Fibroblast of lung (primary cell): ENCODE data around the gene FLNA. TPM values are rescaled to one million over a fixed set of nuclear protein-coding genes. Genes with fewer than 3 reads are reported as not detected.
"Not testable (repeated sequence)": the region's sequence is repeated elsewhere in the genome, so short reads cannot be mapped to it uniquely, and the experiment has no call there.

Experiments used
- DNase-seq, 2 donors: peaks; one replicate each; pipeline versions ENCODE4 v3.0.0 to v3.0.0-alpha.2; 2010; ENCODE audit warnings: low read depth in 2 of 2
- H2AFZ ChIP-seq: 2 replicates; pipeline ENCODE4 v1.5.1; 2012; ENCODE audit warnings: low read length, control low read depth, inconsistent platforms
- H3K27ac ChIP-seq: 2 replicates; pipeline ENCODE4 v1.5.1; 2011; ENCODE audit warnings: low read length, control low read depth; ENCODE audit not compliant: insufficient read depth
- H3K27me3 ChIP-seq: 2 replicates; pipeline ENCODE4 v1.5.1; 2011; ENCODE audit warnings: mild to moderate bottlenecking, low read length; ENCODE audit not compliant: control insufficient read depth, insufficient read depth
- H3K36me3 ChIP-seq: 2 replicates; pipeline ENCODE4 v1.5.1; 2011; ENCODE audit warnings: low read length; ENCODE audit not compliant: control insufficient read depth, insufficient read depth
- H3K4me1 ChIP-seq: 2 replicates; pipeline ENCODE4 v1.5.1; 2011; ENCODE audit warnings: low read length; ENCODE audit not compliant: control insufficient read depth, insufficient read depth; ENCODE audit errors: extremely low read depth
- H3K4me2 ChIP-seq: 2 replicates; pipeline ENCODE4 v1.5.1; 2011; ENCODE audit warnings: low read length, control low read depth; ENCODE audit not compliant: insufficient read depth; ENCODE audit errors: extremely low read depth
- H3K4me3 ChIP-seq, 4 experiments: fragments of 200-600 bp in 1 of 4; sonication (generic) in 1 of 4; replicated peaks in 1 of 4; 2 replicates each; pipeline ENCODE4 v1.5.1; 2011 to 2016; ENCODE audit warnings: low read length in 4 of 4, low read depth in 3 of 4, mild to moderate bottlenecking in 3 of 4, control low read depth in 2 of 4, inconsistent platforms in 1 of 4, mixed read lengths in 1 of 4; ENCODE audit not compliant: insufficient read depth in 1 of 4; ENCODE audit errors: control extremely low read depth in 1 of 4
- H3K79me2 ChIP-seq: 2 replicates; pipeline ENCODE4 v1.5.1; 2012; ENCODE audit warnings: mild to moderate bottlenecking, low read length, inconsistent platforms; ENCODE audit not compliant: control insufficient read depth, insufficient read depth
- H3K9ac ChIP-seq: 2 replicates; pipeline ENCODE4 v1.5.1; 2011; ENCODE audit warnings: mild to moderate bottlenecking, low read length, control low read depth; ENCODE audit not compliant: insufficient read depth
- H3K9me3 ChIP-seq: 2 replicates; pipeline ENCODE4 v1.5.1; 2012; ENCODE audit warnings: low read depth, low read length; ENCODE audit not compliant: control insufficient read depth, insufficient read depth
- H4K20me1 ChIP-seq: 2 replicates; pipeline ENCODE4 v1.5.1; 2011; ENCODE audit warnings: low read length; ENCODE audit not compliant: control insufficient read depth, insufficient read depth; ENCODE audit errors: extremely low read depth
- EZH2 ChIP-seq: IDR thresholded peaks from 2 replicates; pipeline ENCODE4 v1.5.1; 2012; ENCODE audit warnings: low read length, control low read depth, mild to moderate bottlenecking; ENCODE audit errors: missing control alignments
- polyA plus RNA-seq, 2 donors: library from polyadenylated mRNA; depleted of rRNA in 1 of 2; stranded (reverse) in 1 of 2; unstranded in 1 of 2; fragments of >200 nt; gene quantifications; 2 replicates each; pipeline ENCODE4 v1.2.1, GENCODE V29; 2011 to 2012; ENCODE audit warnings: missing spikeins in 1 of 2
- total RNA-seq: library from RNA; depleted of rRNA; stranded (reverse); fragments of >200 nt; gene quantifications from 2 replicates; pipeline ENCODE4 v1.2.1, GENCODE V29; 2014
- TF ChIP-seq, protein P1 (sequence below), 2 donors: IDR thresholded peaks in 1 of 2; conservative IDR thresholded peaks in 1 of 2; 1 replicate in 1 of 2; 2 replicates in 1 of 2; pipeline ENCODE4 v1.5.1; 2011 to 2012; ENCODE audit warnings: low read length in 2 of 2, control low read depth in 1 of 2, inconsistent platforms in 1 of 2, low read depth in 1 of 2, mild to moderate bottlenecking in 1 of 2

The FLNA gene
- total and polyA plus RNA-seq, 2 donors (not counting 1 experiment from before 2014, with no cell fraction given): 799 to 2,728 TPM

DNA sequence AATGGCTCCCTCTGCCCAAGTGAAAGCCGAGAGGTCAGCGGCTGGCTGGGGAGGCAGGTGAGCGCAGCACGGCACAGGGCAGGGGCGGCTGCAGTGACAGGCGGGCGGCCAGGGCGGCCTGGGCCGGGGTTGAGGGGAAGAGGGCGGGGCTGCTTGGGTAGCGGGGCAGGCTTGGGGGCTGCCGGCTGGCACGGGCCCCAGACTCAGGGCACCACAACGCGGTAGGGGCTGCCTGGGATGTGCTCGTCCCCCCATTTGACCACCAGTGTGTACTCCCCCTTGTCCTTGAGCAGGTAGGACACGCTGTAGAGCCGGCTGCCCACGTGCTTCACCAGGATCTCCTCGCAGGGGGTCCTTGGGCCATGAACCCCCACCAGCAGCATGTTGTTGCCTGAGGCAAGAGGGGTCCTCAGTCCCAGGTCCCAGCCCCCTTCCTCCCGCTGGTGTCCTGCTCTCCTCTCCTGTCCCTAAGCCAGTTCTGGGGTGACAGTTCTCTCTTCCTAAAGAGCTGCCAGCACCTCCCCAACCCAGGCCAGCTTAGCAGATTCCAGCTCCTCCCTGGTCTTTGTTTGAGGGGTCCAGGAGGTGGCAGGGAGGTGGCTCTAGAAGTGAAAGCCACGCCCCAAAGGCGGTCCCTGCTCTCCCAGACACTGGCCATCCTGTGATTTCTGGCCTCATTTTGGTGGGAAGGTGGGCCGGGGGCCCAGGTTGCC lies 25.6 kb downstream of the FLNA start:
- no peak for DNase-seq
- H3K9me3 ChIP-seq: no peaks in the 10 kb centered on the region
- no peak overlapping the region for H3K27ac ChIP-seq
- H3K27me3 ChIP-seq: no peaks in the 10 kb centered on the region
- no peak overlapping the region for H3K9ac ChIP-seq
- H4K20me1 ChIP-seq: no peaks in the 10 kb centered on the region
- no peak overlapping the region for H3K4me2 ChIP-seq
- peaks cover 3% of the 10 kb centered on the region for H3K79me2 ChIP-seq
- peaks cover 42% of the 10 kb centered on the region for H3K36me3 ChIP-seq
- H3K4me3 ChIP-seq: no peak overlapping the region
- TF ChIP-seq EZH2: no peak
- TF ChIP-seq, protein P1, sequence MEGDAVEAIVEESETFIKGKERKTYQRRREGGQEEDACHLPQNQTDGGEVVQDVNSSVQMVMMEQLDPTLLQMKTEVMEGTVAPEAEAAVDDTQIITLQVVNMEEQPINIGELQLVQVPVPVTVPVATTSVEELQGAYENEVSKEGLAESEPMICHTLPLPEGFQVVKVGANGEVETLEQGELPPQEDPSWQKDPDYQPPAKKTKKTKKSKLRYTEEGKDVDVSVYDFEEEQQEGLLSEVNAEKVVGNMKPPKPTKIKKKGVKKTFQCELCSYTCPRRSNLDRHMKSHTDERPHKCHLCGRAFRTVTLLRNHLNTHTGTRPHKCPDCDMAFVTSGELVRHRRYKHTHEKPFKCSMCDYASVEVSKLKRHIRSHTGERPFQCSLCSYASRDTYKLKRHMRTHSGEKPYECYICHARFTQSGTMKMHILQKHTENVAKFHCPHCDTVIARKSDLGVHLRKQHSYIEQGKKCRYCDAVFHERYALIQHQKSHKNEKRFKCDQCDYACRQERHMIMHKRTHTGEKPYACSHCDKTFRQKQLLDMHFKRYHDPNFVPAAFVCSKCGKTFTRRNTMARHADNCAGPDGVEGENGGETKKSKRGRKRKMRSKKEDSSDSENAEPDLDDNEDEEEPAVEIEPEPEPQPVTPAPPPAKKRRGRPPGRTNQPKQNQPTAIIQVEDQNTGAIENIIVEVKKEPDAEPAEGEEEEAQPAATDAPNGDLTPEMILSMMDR (conservative IDR thresholded peaks at IDR 0.05 in 1 of 2, IDR thresholded peaks at IDR 0.05 in 1 of 2; ENCODE audit: low read depth in 1 of 2, low read length in 2 of 2): no peak
- H2AFZ ChIP-seq: no peak overlapping the region
- H3K4me1 ChIP-seq: no peaks in the 10 kb centered on the region

DNA sequence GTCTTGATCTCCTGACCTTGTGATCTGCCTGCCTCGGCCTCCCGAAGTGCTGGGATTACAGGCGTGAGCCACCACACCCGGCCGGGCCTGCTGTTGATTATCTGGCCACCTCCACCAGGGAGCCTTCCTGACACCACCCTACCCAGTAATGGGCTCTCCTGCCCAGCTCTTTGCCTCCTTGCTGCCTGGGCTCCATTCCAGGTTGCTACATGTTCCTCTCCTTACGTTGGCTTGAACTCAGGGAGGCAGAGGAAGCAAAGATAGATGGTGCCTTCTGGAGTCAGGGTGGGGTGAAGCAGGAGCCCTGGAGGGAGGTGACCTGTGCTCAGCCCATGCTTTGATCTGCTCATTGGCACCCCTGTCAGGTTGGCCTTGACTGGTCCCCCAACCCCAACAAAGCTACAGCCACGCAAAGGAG lies 26.3 kb downstream of the FLNA start:
- no peak for TF ChIP-seq EZH2
- TF ChIP-seq, protein P1 (conservative IDR thresholded peaks at IDR 0.05 in 1 of 2, IDR thresholded peaks at IDR 0.05 in 1 of 2; ENCODE audit: low read depth in 1 of 2, low read length in 2 of 2): no peak
- Histone ChIP-seq H3K9ac (no peak overlapping the region), H3K4me1 (no peaks in the 10 kb centered on the region), H3K4me2 (no peak overlapping the region), H3K27me3 (no peaks in the 10 kb centered on the region), H2AFZ (no peak overlapping the region), H3K4me3 (no peak overlapping the region), H4K20me1 (no peaks in the 10 kb centered on the region), H3K27ac (no peak overlapping the region), H3K9me3 (no peaks in the 10 kb centered on the region), H3K79me2 (no peaks in the 10 kb centered on the region), H3K36me3 (peaks cover 35% of the 10 kb centered on the region)
- DNase-seq: peak in 1 of 2 donors; percentile 37

DNA sequence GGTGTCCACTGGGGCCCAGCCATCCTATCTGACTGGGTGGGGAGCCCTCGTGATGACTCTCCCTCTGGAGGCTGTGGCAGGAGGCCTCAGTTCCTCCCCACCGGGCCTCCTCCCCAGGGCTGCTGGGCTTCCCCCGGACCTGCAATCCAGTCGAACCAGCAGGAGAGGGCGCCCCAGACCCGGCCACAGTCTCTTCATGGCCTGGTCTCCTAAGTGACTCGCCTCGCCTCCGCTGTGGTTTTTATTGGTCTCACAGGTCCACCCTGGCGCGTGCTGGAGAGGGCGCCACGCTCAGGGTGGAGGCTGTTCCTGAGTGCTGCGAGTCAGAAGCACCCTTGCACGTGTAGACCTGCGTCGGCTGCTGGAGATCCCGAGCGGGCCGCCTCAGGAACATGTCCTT lies 30.8 kb downstream of the FLNA start:
- not testable (repeated sequence) for H3K36me3 ChIP-seq, H3K4me1 ChIP-seq, H2AFZ ChIP-seq, H4K20me1 ChIP-seq, H3K9ac ChIP-seq, H3K27ac ChIP-seq, DNase-seq, H3K27me3 ChIP-seq, H3K4me2 ChIP-seq, H3K4me3 ChIP-seq, H3K79me2 ChIP-seq, H3K9me3 ChIP-seq

DNA sequence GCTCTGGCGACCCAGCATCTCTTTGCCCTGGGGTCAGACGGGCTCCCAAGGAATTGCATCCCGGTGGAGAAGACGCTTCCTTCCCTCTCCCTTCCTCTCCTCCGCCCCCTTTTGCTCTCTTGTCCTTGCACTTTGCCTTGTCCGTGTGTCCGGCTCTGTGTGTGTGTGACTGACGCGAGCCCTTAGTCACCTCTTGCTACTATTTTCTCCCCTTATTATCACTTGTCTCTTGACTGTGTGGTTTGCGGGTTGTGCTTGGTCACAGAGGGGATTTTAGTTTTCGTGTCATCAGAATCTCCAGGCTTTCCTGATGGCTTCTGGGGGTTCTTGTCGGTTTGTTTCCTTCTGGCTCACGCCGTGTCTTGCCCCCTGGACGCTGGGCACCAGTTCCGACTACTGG lies 31.4 kb downstream of the FLNA start:
- H3K27ac ChIP-seq, H2AFZ ChIP-seq, H3K36me3 ChIP-seq, H3K79me2 ChIP-seq, DNase-seq, H3K4me2 ChIP-seq, H3K27me3 ChIP-seq, H4K20me1 ChIP-seq, H3K4me1 ChIP-seq, H3K4me3 ChIP-seq, H3K9me3 ChIP-seq, H3K9ac ChIP-seq: not testable (repeated sequence)

DNA sequence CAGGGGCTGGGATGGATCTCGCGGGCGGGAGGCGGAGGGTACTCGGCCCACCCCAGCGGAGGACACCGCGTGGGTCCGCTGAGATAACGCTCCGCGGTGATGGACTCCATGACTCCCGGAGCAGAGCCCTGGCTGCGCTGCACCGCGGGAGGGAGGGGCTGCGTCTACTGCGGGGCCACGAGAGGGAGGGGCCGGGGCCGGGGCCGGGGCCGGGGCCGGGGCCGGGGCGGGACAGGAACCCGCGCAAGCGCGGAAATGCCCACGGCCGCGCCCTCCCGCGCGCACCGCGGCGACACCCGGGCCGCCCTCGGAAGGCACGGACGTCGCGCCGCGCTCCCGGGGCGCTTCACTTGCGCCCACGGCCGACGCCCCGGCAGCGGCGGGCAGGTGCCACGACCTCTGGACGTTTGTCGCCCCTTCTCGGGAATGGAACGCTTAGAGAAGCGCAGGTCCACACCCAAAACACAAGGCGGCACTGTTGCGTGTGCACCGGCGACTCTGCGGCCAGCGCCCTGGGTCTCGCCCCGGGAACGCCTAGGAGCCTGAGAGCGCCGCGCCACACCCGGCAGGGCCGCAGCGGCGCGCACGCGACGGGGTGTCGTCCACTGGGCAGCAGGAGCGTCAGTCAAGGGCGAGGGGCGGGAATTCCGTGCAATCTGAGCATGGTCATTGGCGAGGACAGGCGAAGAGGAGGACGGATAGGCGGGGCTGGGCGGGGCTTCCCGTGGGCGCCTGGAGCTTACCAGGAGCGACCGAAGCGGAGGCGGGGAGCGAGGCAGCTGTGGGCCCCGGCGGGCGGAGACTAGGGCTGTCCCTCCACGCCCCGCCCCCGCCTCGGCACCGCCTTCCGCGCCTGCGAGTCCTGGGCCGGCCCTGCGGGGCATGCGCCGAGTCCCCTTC lies 32.8 kb downstream of the FLNA start:
- H3K27ac ChIP-seq, H3K79me2 ChIP-seq, H3K4me2 ChIP-seq, H3K9me3 ChIP-seq, H4K20me1 ChIP-seq, H3K4me1 ChIP-seq, DNase-seq, H3K9ac ChIP-seq, H3K36me3 ChIP-seq, H2AFZ ChIP-seq, H3K27me3 ChIP-seq, H3K4me3 ChIP-seq: not testable (repeated sequence)
